LoVo (cell line): ENCODE data around the gene SEC61B.

Source experiments
- DNase-seq: peaks from one replicate; pipeline ENCODE4 v3.0.0-alpha.2; 2016; ENCODE audit warnings: low spot score

SEC61B gene

DNA sequence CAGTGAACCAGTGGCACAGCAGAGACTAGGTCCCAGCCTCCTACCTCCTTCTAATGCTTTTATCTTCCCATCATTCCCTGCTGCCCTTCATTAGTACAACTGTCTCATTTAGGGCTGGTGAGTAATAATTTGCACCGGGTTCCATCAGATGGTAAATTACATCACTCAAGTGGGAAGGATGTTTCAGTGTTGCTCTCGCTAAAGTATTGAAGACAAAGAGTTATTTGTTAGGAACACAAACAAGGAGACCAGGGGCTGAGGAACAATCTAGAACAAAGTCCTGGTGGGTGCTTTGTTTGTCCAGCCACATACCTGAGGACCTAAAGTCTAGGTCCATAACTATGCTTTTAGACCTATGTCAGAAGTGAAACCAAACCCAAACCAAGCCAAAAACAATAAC is 52.4 kb downstream of the SEC61B start:
- no peak for DNase-seq
